HG03558 (cell line): Measurements from ENCODE around the gene PLK4.

Experiments used
- ATAC-seq: cut with Tn5 transposase; IDR thresholded peaks from one replicate; pipeline ENCODE4 v1.9.1; 2021; ENCODE audit warnings: moderate number of reproducible peaks; ENCODE audit not compliant: unreplicated experiment; ENCODE audit errors: extremely low read depth

Gene PLK4

DNA sequence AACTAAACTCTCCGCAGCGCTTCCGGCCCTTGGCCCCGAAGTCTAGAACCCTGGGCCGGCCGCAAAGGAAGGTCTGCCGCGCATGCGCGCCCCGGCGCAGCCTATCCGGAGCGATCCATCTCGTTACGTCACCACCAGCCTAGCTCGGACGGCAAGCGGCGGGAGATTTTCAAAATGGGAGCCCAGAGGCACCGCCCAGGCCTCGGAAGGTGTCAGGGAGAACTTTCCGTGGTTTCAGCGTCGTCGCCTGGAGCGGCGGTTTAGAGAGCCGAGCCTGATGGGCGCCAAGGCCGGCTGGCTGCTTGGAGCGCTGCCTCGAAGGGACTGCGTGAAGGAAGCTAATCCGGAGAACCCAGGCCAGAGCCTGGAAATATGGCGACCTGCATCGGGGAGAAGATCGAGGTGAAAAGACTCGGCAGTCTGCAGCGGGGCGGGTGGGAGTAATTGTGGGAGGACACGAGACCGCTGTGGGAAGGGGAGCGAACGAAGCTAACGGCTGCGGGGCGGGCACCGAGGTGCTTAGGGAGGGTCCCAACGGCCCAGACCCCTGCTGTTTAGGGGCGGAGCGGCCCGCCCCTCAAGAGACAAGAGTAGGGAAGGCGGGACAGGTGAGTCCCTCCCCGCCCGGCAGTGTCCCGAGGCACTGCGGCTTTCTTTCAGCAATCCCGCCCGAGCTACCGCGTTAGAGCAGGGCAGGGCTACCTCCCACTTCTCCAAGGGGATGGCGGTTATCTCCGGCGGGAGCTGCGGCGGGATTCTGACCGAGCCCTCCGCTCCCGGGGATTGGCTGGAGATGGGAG, at the start of gene PLK4:
TSS of gene PLK4 (plus strand) at position 131 of the 800 bp plus-strand sequence. CDS start at position 373, 242 bp downstream.
- peak; percentile 81 for ATAC-seq

DNA sequence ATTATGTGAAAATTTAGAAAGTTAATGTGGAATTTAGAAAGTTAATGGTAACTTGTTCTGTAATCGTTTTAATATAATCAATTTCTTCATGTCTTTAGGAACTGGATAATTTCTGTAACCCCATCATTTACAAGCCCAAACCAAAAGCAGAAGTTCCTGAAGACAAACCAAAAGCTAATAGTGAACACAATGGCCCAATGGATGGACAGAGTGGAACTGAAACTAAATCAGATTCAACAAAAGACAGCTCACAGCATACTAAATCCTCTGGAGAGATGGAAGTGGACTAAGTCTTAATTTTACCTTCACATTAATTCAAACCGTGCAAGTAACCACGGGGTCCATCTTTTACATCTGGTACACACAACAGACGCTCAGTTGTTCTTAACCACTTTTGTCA, 48.1 kb upstream of the PLK4 start:
- peak; percentile 72 for ATAC-seq

DNA sequence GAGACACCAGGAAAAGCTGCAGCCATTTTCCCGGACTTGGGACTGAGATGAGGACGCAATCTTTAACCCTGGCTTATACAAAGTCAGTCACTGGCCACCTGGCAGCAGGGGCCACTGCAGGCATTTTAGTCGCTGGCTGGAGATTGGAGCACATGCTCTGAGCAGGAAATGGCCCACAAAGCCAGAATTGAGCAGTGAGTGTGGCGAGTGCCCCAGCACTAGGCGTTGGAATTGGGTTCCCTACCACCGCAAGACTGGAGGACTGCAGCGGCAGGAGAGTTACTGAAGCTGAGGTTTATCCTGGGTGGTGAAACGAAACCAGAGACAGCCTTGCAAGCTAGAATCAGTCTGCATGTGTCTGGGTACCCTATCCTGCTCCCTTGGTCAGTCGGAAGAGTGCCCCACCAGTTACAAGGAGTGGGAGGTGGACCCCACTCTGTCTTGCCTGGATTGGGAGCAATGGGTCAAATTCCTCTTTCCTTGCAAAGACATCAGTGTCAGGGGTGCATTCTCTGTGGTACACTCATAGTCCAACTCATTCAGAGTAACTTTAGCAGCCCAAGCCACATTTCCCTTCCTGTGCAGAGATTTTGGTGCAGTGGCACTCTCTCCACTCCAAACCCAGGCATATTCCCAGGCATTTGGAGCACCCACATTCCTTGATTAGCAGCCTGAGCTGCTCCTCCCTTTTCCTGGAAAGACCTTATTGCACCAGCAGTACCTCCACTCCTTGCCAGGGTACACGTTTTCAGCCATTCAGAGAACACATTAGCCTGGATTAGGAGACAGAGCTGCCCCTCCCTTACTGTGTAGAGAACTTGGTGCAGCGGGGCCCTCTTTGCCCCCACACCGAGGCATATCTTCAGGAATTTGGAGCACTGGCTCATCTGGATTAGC, 36.7 kb upstream of the PLK4 start:
- no peak for ATAC-seq

DNA sequence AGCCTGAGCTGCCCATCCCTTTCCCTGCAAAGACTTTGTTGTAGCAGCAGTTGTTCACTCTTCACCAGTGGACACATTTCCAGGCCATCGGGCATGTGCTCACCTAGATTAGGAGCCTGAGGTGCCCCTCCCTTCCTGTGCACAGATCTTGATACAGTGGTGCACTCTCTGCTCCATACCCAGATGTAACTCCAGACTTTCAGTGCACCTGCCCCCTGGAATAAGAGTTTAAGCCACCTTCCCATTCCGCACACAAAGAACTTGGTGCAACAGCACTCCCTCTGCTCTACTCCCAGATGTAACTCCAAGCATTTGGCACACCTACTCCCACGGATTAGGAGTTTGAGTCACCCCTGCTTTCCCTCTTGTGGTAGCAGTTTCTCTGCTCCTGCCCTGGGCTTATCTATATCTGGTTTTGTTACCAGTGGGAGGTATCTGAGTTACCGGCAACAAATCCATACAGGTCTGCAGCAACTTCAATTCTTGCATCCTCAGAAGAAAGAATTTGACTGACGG, 36.0 kb upstream of the PLK4 start:
- no peak for ATAC-seq

DNA sequence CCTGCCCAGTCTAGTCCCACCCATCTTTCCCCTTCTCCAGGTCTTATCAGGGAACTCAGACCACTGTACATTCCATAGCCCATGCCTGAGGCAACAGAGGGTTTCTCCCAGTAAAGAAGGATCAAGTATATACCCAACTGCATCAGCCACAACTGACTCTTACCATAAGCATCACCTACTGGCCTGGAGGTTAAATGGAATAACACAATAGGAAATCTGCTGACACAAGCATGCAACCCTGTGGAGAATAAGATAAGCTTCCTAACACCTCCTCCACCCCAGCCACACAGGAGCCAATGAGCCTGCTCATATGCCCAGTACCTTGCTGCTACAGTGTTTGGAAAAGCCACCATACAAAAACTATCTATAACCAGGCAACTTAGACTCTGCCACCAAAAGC, 34.6 kb upstream of the PLK4 start:
- no peak for ATAC-seq

DNA sequence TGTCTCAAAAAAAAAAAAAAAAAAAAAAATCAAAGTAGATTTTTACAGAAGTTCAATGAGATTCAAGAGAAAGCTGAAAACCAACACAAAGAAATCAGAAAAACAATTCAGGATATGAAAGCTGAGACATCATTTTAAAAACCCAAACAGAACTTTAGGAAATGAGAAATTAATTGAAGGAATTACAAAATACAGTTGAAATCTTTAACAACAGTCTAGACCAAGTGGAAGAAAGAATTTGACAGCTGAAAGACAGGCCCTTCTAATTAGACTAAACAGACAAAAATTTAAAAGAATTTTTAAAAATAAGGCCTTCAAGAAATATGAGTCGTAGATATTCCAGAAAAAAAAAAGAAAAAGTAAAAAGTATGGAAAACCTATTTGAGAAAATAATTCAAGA, 33.9 kb upstream of the PLK4 start:
- no peak for ATAC-seq

DNA sequence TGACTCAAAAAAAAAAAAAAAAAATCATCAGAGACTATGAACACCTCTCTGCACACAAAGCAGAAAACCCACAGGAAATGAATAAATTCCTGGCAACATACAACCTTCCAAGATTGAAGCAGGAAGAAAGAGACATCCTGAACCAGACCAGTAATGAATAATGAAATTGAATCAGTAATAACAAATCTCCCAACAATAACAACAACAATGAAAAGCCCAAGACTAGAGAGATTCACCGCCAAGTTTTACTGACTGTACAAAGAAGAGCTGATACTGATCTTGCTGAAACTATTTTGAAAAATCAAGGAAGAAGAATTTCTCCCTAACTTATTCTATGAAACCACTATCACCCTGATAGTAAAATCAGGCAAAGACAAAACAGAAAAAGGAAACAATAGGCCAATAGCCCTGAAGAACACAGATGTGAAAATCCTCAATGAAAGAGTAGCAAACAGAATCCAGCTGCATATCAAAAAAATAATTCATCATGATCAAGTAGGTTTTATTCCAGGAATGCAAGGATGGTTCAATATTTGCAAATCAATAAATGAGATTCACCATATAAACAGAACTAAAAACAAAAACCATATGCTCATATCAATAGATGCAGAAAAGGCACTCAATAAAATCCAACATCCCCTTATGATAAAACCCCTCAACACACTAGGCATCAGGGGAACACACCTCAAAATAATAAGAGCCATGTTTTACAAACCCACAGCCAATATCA, 31.0 kb upstream of the PLK4 start:
- no peak for ATAC-seq

DNA sequence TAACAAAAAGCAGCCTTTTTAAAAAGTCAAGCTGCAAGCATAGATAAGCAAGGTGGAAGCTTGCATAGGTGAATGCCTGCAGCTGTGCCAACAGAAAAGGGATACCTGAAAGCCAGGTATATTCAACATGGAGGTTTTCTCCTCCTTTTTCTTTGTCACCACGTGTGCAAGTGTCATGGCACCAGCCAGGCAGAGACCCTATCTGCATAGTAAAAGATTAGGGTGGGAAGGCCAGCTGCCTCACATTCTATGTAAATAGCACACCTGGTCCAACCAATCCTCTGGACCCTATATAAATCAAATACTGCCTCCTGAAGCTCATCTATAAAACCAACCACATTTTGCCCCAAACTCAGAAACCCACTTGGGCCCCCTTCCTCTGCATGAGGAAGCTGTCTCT, 28.0 kb upstream of the PLK4 start:
- no peak for ATAC-seq

DNA sequence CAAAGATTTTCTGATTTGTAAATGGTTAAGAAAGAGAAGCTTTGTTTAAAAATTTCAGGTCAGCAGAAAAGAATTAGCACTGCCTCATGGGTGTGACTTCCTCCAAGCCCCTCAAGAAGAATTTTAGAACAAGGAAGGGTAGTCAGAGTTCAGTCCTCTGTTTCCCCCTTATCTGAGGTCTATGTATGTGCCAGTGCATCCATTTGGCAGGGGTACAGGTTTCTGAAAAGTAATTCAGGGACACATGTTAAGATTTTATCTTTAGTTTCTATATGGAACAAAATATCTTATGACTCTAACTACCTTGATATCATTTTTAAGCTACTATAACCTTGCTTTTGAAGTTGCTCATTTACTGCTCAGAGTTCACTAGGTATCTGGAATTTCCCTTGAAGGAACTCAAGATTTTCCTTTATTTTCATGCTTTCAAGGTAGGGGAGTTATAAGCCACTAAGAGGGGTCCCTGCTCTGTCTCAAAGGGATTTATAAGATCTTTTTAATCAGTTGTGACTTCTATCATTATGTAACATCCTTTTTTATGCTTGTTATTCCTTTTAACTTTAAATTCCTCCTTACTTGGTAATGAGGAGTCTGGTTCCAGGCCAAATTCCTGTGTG, 24.4 kb upstream of the PLK4 start:
- ATAC-seq: no peak

DNA sequence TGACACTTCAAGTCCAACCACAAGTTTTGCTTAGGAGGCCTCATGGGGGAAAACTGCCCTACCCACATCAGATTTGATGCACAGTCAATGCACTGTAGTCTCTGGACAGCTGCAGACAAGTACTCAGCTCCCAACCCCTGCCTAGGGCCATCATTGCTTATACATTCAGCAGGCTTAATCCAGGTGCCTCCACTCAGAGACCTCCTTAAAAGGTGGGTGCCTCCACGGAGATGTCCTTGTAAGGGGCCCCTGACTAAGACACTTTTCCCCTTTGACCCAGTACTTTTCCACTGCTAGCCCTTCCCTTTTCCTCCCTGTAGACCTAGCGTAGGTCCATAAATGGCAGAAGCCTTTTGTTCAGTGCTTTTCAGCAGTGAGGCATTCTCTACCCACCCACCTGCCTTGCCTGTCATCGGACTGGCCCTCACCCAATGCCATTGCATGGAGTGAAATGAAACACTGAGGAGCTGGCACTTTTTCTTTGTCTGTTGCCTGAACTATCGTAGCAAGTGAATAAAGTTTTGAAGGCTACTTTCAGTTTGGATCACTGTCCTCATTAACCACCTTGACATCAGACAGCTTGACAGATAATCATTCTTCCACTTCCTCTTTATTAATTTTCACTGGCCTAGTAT, 23.8 kb upstream of the PLK4 start:
- peak; percentile 74 for ATAC-seq

DNA sequence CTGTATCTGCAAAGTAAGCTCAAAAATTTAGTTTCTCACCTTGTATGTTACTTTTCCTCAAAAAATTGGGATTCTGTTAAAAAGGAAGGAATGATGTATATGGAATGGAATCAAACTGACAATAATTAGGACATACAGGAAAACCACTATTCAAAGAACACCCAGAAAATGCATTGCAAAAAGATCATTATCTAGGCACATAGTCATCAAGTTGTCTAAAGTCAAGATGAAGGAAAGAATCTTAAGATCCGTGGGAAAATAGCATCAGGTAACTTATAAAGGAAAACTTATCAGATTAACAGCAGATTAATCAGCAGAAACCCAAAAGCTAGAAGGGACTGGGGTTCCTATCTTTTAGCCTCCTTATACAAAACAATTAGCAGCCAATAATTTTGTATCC, 23.1 kb upstream of the PLK4 start:
- no peak for ATAC-seq

DNA sequence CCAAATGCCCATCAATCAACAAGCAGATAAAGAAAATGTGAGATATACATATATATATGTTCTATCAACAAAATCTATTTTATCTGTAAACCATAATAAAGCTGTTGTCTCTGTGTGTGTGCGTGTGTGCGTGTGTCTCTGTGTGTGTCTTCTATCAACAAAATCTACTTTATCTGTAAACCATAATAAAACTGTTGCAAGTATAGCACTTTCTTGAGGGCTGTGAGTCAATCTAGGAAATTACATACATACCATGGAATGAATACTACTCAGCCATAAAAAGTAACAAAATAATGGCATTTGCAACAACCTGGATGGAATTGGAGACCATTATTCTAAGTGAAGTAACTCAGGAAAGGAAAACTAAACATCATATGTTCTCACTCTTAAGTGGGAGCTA, 12.5 kb upstream of the PLK4 start:
- no peak for ATAC-seq

DNA sequence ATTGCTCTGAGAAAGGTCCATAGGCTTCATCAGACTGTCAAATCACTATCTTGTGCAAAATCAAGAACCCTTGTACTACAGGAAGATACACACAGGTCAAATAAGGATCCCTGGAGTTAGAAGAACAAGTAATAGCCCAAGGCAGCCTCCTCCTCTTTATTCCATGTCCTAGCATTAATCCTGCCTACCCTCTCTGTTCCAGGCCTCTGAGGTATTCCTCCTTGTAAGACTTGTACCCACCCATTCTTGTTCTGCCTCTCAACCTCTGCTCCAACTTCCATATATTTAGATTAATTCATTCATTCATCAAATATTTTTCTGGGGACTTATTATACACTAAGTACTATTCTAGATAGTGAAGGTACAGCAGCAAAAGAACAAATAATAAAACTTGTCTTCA, 10.4 kb upstream of the PLK4 start:
- no peak for ATAC-seq

DNA sequence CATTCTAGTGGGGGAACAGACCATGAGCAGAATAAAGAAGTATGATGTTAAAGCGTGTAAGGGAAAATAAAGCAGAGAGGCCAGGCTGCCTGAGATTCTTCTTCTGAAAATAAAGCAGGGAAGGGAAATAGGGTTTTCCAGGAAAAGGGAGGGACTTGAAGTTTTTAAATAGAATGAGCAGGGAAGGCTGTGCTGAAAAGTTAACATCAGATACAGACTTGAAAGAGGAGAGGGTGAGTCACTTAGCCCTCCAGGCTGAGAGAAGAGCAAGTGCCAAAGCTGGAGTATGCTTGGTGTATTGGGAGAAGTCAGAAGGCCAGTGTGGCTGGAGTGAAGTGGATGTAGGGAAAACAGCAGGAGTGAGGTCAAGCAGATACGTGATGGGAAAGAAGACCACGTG, 10.0 kb upstream of the PLK4 start:
- no peak for ATAC-seq

DNA sequence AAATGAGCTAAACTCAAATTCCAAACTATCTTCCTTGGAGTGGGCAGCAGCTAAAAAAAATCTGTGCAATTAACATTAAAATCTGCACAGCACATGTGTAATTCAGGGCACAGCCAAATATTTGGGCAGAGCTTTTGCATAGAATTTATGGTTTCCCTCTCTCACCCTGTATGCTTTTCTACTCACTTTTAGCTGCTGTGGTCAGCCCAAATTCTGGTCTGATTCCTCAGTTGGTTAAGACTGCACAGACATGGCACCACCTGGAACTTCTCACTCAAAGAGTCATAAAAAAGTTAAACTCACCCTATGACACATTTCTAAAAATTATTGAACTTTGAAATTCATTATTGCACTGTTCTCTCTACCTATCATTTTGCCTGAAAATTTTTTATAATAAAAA, 4.9 kb upstream of the PLK4 start:
- ATAC-seq: no peak

DNA sequence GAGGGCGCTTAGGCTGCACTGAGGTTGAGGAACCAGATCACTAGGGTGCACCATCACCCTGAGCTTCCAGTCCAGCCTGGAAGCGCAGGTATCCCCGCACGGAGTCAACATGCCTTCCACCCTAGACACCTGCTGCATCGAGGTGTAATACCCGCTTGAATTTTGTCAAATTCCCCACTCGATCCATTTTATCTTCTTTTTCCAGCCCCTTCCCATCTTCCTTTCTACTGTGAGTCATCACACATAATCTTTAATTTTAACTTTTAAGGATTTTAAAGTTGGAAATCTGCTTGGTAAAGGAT, 821 bp downstream of the PLK4 start:
- peak; percentile 25 for ATAC-seq

DNA sequence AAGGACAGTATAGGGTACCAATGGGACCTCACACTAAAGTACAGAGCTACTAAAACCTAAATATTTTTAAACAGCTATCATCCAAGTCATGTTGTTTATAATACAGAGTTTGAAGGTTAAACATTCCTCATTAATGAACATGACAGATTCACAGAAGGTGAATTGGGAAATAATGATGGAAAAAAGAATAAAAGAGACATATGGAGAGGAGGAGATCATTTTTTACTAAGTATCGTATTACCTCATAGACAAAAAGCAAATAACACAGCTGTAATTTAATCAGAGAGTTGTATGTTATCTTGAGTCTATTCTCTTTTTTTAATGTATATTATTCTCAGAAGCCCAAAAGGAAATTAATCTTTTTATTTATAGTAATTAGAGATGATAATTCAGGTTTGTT, 7.9 kb downstream of the PLK4 start:
- no peak for ATAC-seq

DNA sequence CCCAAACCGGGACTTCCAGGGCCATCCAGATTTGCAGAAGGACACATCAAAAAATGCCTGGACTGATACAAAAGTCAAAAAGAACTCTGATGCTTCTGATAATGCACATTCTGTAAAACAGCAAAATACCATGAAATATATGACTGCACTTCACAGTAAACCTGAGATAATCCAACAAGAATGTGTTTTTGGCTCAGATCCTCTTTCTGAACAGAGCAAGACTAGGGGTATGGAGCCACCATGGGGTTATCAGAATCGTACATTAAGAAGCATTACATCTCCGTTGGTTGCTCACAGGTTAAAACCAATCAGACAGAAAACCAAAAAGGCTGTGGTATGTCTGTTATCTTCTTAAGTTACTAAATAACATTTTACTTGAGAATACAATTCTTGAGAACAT, 9.2 kb downstream of the PLK4 start:
- ATAC-seq: no peak

DNA sequence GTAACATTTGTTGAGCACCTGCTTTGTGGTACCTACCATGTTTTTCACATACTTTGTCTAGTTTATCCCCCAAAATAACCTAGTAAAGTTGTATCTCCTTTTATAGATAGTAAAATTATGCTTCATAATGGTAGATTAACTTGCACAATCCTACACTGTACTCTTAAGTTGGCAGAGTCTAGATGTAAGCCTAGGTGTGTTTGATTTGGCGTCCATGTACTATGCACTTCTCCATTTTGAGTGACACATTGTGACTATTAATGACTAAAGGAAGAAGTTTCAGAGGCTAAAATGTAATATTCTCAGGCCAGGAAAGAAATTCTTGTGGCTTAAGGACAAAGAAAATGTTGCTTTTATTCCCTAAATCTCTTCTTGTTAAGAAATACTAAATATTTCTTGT, 15.4 kb downstream of the PLK4 start:
- ATAC-seq: no peak

DNA sequence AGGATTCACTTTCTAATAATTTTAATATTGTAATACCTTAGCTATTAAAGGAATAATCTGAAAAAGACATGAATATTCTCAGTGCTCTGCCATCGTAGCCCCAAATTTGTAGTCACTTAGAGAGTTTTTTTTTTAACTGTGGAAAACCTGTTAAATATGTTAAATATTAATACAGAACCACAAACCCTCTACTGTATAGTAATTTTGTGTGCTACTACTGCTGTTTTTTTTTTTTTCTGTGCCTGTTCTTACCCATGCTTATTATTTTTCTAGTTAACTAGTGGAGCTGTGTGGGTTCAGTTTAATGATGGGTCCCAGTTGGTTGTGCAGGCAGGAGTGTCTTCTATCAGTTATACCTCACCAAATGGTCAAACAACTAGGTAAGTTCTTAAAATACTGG, 15.8 kb downstream of the PLK4 start:
- ATAC-seq: no peak
